ENCODE data around the gene LYRM4.

Gene LYRM4

GRCh38 chr6:5191722-5192121, 69.0 kb downstream of the LYRM4 start:
- Histone ChIP-seq H2AFZ (ENCODE audit: low read depth) (no peak overlapping the region), H3K9ac (no peak overlapping the region), H4K20me1 (ENCODE audit: insufficient read depth) (no peaks in the 10 kb centered on the region), H3K27ac (no peak overlapping the region), H3K4me2 (no peak overlapping the region), H3K4me3 (IDR thresholded peaks at IDR 0.05; ENCODE audit: insufficient read depth, low read depth, low read length) (no peak overlapping the region), H3K79me2 (ENCODE audit: insufficient read depth, low read depth) (no peaks in the 10 kb centered on the region), H3K36me3 (ENCODE audit: insufficient read depth) (no peaks in the 10 kb centered on the region), H3K27me3 (ENCODE audit: insufficient read depth, low read depth) (no peaks in the 10 kb centered on the region), H3K4me1 (ENCODE audit: low read depth, poor library complexity, severe bottlenecking) (no peaks in the 10 kb centered on the region)
- TF ChIP-seq CTCF (conservative IDR thresholded peaks at IDR 0.05; ENCODE audit: low read depth, low read length): no peak

DNA sequence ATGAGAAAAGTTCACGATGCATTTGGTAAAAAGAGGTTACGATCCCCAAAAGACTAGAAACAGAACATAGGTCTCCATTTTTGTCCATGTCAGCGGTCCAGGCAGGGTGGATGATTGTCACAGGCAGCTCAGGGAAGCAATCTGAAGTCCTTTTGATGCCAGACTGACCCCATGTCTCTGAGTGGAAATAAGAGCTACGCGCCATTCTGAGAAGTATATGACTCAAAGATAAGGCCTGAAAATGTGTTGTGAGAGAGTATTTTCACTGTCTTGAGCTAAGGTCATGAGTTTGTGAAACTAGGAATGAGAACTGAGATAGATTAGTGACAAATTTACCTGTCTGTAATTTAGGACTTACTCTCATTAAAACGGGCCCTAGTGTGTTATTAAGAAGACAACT, 69.5 kb downstream of the LYRM4 start:
- Histone ChIP-seq H3K4me3 (IDR thresholded peaks at IDR 0.05; ENCODE audit: insufficient read depth, low read depth, low read length) (no peak overlapping the region), H3K9ac (no peak overlapping the region), H4K20me1 (ENCODE audit: insufficient read depth) (no peaks in the 10 kb centered on the region), H3K27me3 (ENCODE audit: insufficient read depth, low read depth) (no peaks in the 10 kb centered on the region), H3K27ac (no peak overlapping the region), H3K4me2 (no peak overlapping the region), H3K36me3 (ENCODE audit: insufficient read depth) (no peaks in the 10 kb centered on the region), H3K79me2 (ENCODE audit: insufficient read depth, low read depth) (no peaks in the 10 kb centered on the region), H3K4me1 (ENCODE audit: low read depth, poor library complexity, severe bottlenecking) (no peaks in the 10 kb centered on the region), H2AFZ (ENCODE audit: low read depth) (no peak overlapping the region)
- no peak for TF ChIP-seq CTCF (conservative IDR thresholded peaks at IDR 0.05; ENCODE audit: low read depth, low read length)

DNA sequence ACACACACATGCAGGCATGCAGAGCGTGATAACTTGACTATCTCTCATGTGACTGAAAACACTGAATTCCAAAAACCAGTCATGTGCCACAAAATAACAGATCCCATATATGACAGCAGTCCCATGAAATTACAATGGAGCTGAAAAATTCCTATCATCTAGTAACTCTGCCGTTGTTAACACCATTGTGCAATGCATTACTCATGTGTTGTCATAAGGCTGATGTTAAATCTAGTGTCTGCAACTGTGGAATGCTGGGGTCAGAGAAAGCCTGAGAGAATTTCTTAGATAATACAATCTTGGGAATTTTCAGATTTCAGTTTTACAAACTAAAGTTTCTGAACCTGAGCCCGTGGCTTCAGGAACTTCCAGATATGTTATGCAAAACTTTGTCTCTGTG, 70.2 kb downstream of the LYRM4 start:
- H3K4me3 ChIP-seq (IDR thresholded peaks at IDR 0.05; ENCODE audit: insufficient read depth, low read depth, low read length): no peak overlapping the region
- no peaks in the 10 kb centered on the region for H4K20me1 ChIP-seq (ENCODE audit: insufficient read depth)
- no peaks in the 10 kb centered on the region for H3K4me1 ChIP-seq (ENCODE audit: low read depth, poor library complexity, severe bottlenecking)
- H2AFZ ChIP-seq (ENCODE audit: low read depth): no peak overlapping the region
- no peaks in the 10 kb centered on the region for H3K79me2 ChIP-seq (ENCODE audit: insufficient read depth, low read depth)
- TF ChIP-seq CTCF (conservative IDR thresholded peaks at IDR 0.05; ENCODE audit: low read depth, low read length): no peak
- H3K27ac ChIP-seq: no peak overlapping the region
- H3K4me2 ChIP-seq: no peak overlapping the region
- H3K9ac ChIP-seq: no peak overlapping the region
- H3K27me3 ChIP-seq (ENCODE audit: insufficient read depth, low read depth): no peaks in the 10 kb centered on the region
- H3K36me3 ChIP-seq (ENCODE audit: insufficient read depth): no peaks in the 10 kb centered on the region

DNA sequence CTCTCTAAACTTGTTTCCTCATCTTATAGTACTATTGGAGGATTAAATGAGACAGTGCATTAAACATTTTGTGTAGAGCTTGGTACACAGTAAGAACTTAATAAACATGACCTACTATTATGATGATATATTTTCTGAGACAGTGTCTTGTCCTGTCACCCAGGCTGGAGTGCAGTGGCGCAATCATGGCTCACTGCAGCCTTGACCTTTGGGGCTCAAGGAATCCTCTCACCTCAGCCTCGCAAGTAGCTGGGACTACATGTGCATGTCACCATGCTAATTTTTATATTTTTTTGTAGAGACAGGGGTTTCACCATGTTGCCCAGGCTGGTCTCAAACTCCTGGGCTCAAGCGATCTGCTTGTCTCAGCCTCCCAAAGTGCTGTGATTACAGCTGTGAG, 72.1 kb downstream of the LYRM4 start:
- Histone ChIP-seq H2AFZ (ENCODE audit: low read depth) (no peak overlapping the region), H4K20me1 (ENCODE audit: insufficient read depth) (no peaks in the 10 kb centered on the region), H3K4me3 (IDR thresholded peaks at IDR 0.05; ENCODE audit: insufficient read depth, low read depth, low read length) (no peak overlapping the region), H3K27ac (no peak overlapping the region), H3K27me3 (ENCODE audit: insufficient read depth, low read depth) (no peaks in the 10 kb centered on the region), H3K4me2 (no peak overlapping the region), H3K4me1 (ENCODE audit: low read depth, poor library complexity, severe bottlenecking) (no peaks in the 10 kb centered on the region), H3K36me3 (ENCODE audit: insufficient read depth) (no peaks in the 10 kb centered on the region), H3K79me2 (ENCODE audit: insufficient read depth, low read depth) (no peaks in the 10 kb centered on the region), H3K9ac (no peak overlapping the region)
- no peak for TF ChIP-seq CTCF (conservative IDR thresholded peaks at IDR 0.05; ENCODE audit: low read depth, low read length)

GRCh38 chr6:5184878-5185277, 75.9 kb downstream of the LYRM4 start:
- Histone ChIP-seq H3K4me3 (IDR thresholded peaks at IDR 0.05; ENCODE audit: insufficient read depth, low read depth, low read length) (no peak overlapping the region), H3K27me3 (ENCODE audit: insufficient read depth, low read depth) (no peaks in the 10 kb centered on the region), H3K27ac (no peak overlapping the region), H3K4me1 (ENCODE audit: low read depth, poor library complexity, severe bottlenecking) (peaks cover 4% of the 10 kb centered on the region), H3K36me3 (ENCODE audit: insufficient read depth) (no peaks in the 10 kb centered on the region), H3K9ac (no peak overlapping the region), H4K20me1 (ENCODE audit: insufficient read depth) (no peaks in the 10 kb centered on the region), H2AFZ (ENCODE audit: low read depth) (no peak overlapping the region), H3K79me2 (ENCODE audit: insufficient read depth, low read depth) (no peaks in the 10 kb centered on the region), H3K4me2 (no peak overlapping the region)
- TF ChIP-seq CTCF (conservative IDR thresholded peaks at IDR 0.05; ENCODE audit: low read depth, low read length): no peak
